DND-41 (cell line): ENCODE results near the gene ZDHHC12.

Source experiments
- ATAC-seq: fragments of 200-7000 bp; cut with Tn5 transposase; 3 replicates; pipeline ENCODE4 v1.9.1; 2021; ENCODE audit warnings: low read depth; ENCODE audit not compliant: insufficient read depth
- DNase-seq: peaks from one replicate; pipeline ENCODE4 v3.0.0-alpha.2; 2020
- H2AFZ ChIP-seq: 2 replicates; pipeline ENCODE4 v1.6.0; 2012; ENCODE audit warnings: low read depth, low read length
- H3K27ac ChIP-seq: 2 replicates; pipeline ENCODE4 v1.5.1; 2012; ENCODE audit warnings: low read length, inconsistent platforms
- H3K27me3 ChIP-seq: fragments of 200-600 bp; sonication (generic); 2 replicates; pipeline ENCODE4 v1.6.0; 2012; ENCODE audit warnings: low read length, mild to moderate bottlenecking, inconsistent platforms; ENCODE audit not compliant: insufficient read depth, poor library complexity
- H3K36me3 ChIP-seq: 2 replicates; pipeline ENCODE4 v1.5.1; 2012; ENCODE audit warnings: low read length, inconsistent platforms; ENCODE audit not compliant: insufficient read depth
- H3K4me1 ChIP-seq: 2 replicates; pipeline ENCODE4 v1.5.1; 2012; ENCODE audit warnings: mild to moderate bottlenecking, low read length; ENCODE audit not compliant: insufficient read depth
- H3K4me2 ChIP-seq: 2 replicates; pipeline ENCODE4 v1.6.0; 2012; ENCODE audit warnings: mild to moderate bottlenecking, moderate library complexity, low read length, inconsistent platforms; ENCODE audit not compliant: insufficient read depth
- H3K4me3 ChIP-seq, 2 experiments: fragments of 200-600 bp in 1 of 2; shearing (Covaris generic) in 1 of 2; 2 replicates each; pipeline ENCODE4 v1.5.1; 2012 to 2016; ENCODE audit warnings: inconsistent platforms in 2 of 2, low read length in 2 of 2, mild to moderate bottlenecking in 2 of 2, low read depth in 1 of 2, moderate library complexity in 1 of 2
- H3K79me2 ChIP-seq: 2 replicates; pipeline ENCODE4 v1.6.0; 2012; ENCODE audit warnings: low read length, inconsistent platforms; ENCODE audit not compliant: insufficient read depth
- H3K9ac ChIP-seq: 2 replicates; pipeline ENCODE4 v1.6.0; 2012; ENCODE audit warnings: low read depth, mild to moderate bottlenecking, inconsistent platforms, low read length, moderate library complexity
- H3K9me3 ChIP-seq: 2 replicates; pipeline ENCODE4 v1.5.1; 2012; ENCODE audit warnings: low read length, moderate library complexity, mild to moderate bottlenecking, inconsistent platforms; ENCODE audit not compliant: insufficient read depth, severe bottlenecking
- H4K20me1 ChIP-seq: 2 replicates; pipeline ENCODE4 v1.6.0; 2012; ENCODE audit warnings: low read length; ENCODE audit not compliant: insufficient read depth
- EZH2 ChIP-seq: IDR thresholded peaks from 3 replicates; pipeline ENCODE4 v1.6.1; 2012; ENCODE audit warnings: borderline replicate concordance, low read depth, mild to moderate bottlenecking, moderate library complexity, low read length, inconsistent platforms; ENCODE audit not compliant: severe bottlenecking
- TF ChIP-seq, protein P1 (sequence below): IDR thresholded peaks from 2 replicates; pipeline ENCODE4 v1.5.1; 2012; ENCODE audit warnings: borderline replicate concordance, low read length, moderate library complexity, mild to moderate bottlenecking; ENCODE audit not compliant: poor library complexity, severe bottlenecking; ENCODE audit errors: extremely low read depth

The ZDHHC12 gene

DNA sequence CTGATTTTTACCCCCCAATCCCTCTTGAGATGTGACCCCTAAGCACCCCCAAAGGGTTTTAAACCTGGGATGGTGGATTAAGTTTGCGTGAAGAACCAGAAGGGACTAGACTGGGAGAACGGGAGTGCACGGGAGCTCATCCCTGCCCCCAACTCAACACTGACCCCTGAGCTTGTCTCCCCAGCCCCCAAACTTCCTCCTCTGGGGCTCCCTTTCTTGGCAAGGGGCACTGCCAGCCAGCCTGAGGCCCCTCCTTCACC is 39.9 kb downstream of the ZDHHC12 start:
- TF ChIP-seq EZH2 = no peak
- Histone ChIP-seq H3K9ac (peak overlapping the region; percentile 68), H3K4me2 (peak overlapping the region; percentile 75), H3K9me3 (no peaks in the 10 kb centered on the region), H3K27ac (peak overlapping the region; percentile 68), H4K20me1 (no peaks in the 10 kb centered on the region), H3K27me3 (no peaks in the 10 kb centered on the region), H2AFZ (peak overlapping the region; percentile 82), H3K79me2 (peaks cover 18% of the 10 kb centered on the region), H3K4me3 (peak overlapping the region; percentile 51 to 66; a peak in 3 of 4 replicates), H3K4me1 (peaks cover 50% of the 10 kb centered on the region), H3K36me3 (no peaks in the 10 kb centered on the region)
- no peak for DNase-seq
- peak; percentile 1; the same call in 1 of the 3 replicates for ATAC-seq

DNA sequence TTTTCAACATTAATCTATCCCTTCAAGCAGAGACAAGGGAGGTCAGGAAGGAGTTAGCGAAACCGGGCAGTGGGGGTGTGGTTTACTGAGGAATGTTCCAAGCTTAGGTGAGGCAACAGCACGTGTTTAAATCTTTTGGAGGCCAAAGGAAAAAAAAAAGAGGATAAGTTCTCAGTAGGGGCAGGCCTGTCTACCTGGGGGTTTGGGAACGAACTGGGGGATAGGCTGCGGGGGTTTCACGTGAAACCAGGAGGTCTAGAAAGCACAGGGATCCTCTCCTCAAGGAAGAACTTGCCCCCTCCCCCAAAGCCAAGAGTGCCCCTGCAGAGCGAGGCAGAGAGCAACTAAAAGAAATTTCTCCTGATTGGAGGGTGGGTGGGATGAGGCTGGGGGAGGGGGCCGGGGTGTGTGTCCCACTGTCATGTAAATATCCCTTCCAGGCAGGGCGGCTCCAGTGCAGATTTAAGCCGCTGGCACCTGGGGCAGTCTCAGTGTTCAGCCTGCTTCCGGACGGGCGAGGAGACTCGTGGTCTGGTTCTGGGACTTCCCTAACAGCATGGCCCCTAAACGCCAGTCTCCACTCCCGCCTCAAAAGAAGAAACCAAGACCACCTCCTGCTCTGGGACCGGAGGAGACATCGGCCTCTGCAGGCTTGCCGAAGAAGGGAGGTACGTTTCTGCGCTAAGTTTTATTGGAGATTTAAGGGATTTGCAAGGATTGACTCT is 40.4 kb downstream of the ZDHHC12 start:
- Histone ChIP-seq H3K4me3 (peak overlapping the region; percentile 51 to 66; a peak in 3 of 4 replicates), H2AFZ (peak overlapping the region; percentile 82), H3K9ac (peak overlapping the region; percentile 68), H3K4me1 (peaks cover 48% of the 10 kb centered on the region), H3K9me3 (no peaks in the 10 kb centered on the region), H3K79me2 (peaks cover 15% of the 10 kb centered on the region), H3K27ac (peak overlapping the region; percentile 68), H3K36me3 (no peaks in the 10 kb centered on the region), H3K27me3 (no peaks in the 10 kb centered on the region), H3K4me2 (peak overlapping the region; percentile 75), H4K20me1 (no peaks in the 10 kb centered on the region)
- DNase-seq (peak; percentile 50), ATAC-seq (peak; percentile 34)
- TF ChIP-seq, protein P1, sequence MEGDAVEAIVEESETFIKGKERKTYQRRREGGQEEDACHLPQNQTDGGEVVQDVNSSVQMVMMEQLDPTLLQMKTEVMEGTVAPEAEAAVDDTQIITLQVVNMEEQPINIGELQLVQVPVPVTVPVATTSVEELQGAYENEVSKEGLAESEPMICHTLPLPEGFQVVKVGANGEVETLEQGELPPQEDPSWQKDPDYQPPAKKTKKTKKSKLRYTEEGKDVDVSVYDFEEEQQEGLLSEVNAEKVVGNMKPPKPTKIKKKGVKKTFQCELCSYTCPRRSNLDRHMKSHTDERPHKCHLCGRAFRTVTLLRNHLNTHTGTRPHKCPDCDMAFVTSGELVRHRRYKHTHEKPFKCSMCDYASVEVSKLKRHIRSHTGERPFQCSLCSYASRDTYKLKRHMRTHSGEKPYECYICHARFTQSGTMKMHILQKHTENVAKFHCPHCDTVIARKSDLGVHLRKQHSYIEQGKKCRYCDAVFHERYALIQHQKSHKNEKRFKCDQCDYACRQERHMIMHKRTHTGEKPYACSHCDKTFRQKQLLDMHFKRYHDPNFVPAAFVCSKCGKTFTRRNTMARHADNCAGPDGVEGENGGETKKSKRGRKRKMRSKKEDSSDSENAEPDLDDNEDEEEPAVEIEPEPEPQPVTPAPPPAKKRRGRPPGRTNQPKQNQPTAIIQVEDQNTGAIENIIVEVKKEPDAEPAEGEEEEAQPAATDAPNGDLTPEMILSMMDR = no peak

DNA sequence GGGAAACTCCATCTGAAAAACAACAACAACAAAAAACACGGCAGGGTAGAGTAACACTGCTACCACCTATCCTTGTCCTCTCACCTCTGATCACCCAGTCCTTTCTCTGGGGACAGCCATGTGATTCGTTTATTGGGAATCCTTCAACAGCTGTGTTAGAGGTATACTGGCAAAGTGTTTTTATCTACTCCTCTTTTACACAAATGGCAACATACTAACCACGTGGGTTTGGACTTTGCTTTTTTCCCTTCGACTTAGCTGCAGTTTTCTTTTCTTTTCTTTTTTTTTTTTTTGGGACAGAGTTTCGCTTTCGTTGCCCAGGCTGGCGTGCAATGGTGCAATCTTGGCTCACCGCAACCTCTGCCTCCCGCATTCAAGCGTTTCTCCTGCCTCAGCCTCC is 46.1 kb downstream of the ZDHHC12 start:
- Histone ChIP-seq H3K4me2 (no peak overlapping the region), H3K36me3 (no peaks in the 10 kb centered on the region), H3K27ac (no peak overlapping the region), H3K4me3 (no peak overlapping the region), H3K9ac (no peak overlapping the region), H3K9me3 (no peaks in the 10 kb centered on the region), H3K79me2 (no peaks in the 10 kb centered on the region), H2AFZ (no peak overlapping the region), H3K27me3 (no peaks in the 10 kb centered on the region), H3K4me1 (no peaks in the 10 kb centered on the region), H4K20me1 (no peaks in the 10 kb centered on the region)
- TF ChIP-seq, protein P1 = no peak
- no peak for TF ChIP-seq EZH2
- DNase-seq (no peak), ATAC-seq (no peak)

DNA sequence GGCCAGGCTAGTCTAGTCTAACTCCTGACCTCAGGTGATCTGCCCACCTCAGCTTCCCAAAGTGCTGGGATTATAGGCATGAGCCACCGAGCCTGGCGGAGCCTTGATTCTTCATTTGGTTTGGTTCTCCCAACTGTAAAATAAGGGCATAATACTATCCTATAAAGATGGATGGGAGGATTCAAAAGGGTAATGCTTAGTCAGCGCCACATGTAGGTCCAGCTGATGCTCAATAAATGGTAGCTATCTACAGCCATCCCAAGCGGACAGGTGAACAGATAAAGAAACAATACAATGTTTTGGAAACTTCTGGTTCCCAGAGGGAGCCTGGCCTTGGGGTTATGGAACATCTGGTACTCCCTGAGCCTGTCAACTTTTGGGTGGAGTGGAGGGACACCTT is 48.5 kb downstream of the ZDHHC12 start:
- Histone ChIP-seq H2AFZ (no peak overlapping the region), H3K4me3 (no peak overlapping the region), H3K79me2 (no peaks in the 10 kb centered on the region), H3K4me2 (no peak overlapping the region), H3K36me3 (no peaks in the 10 kb centered on the region), H3K27me3 (no peaks in the 10 kb centered on the region), H3K27ac (no peak overlapping the region), H3K4me1 (no peaks in the 10 kb centered on the region), H3K9ac (no peak overlapping the region), H4K20me1 (no peaks in the 10 kb centered on the region), H3K9me3 (no peaks in the 10 kb centered on the region)
- no peak for TF ChIP-seq EZH2
- TF ChIP-seq, protein P1 = no peak
- no peak for DNase-seq
- no peak for ATAC-seq
